Measurements from ENCODE around the gene HIVEP3. TPM values are rescaled to one million over a fixed set of nuclear protein-coding genes. Genes with fewer than 3 reads are reported as not detected.
A peak's percentile ranks its signal among the peaks of the same experiment; 100 is the strongest.

HIVEP3 gene
- total and polyA plus RNA-seq, 8 donors, result 1.8 to 65.3 (median 3.8) TPM

GRCh38 chr1:41574842-41575241 is 343.9 kb downstream of the HIVEP3 start:
- peaks cover 0 to 8% (median 4%) of the 10 kb centered on the region in 4 donors for H3K4me1 ChIP-seq
- no peaks in the 10 kb centered on the region for H3K36me3 ChIP-seq
- no peak overlapping the region for H3K27ac ChIP-seq
- H3K4me3 ChIP-seq, result no peak overlapping the region
- 65 to 74% (median 68%) methylated on average over 5 of the region's 5 CpGs for WGBS, 5 donors
- H3K27me3 ChIP-seq, result no peaks in the 10 kb centered on the region
- TF ChIP-seq CTCF (IDR thresholded peaks at IDR 0.05), result no peak
- no peak for TF ChIP-seq EP300 (IDR thresholded peaks at IDR 0.05)
- TF ChIP-seq POLR2AphosphoS5 (IDR thresholded peaks at IDR 0.05), result no peak
- TF ChIP-seq POLR2A (IDR thresholded peaks at IDR 0.05), result no peak
- no peaks in the 10 kb centered on the region for H3K9me3 ChIP-seq
- peak in 1 of 2 donors; percentile 2 for DNase-seq
- intact Hi-C loops (cut with DNase I; ENCODE audit: low total_unique reads), result loop anchor here (5.0 kb wide), 1 partner anchor 222 kb away; no protein-coding TSS in a partner anchor

GRCh38 chr1:41573785-41574713 is 344.7 kb downstream of the HIVEP3 start:
- no peak overlapping the region for H3K27ac ChIP-seq
- peak; percentile 85 to 94 for DNase-seq
- H3K4me3 ChIP-seq, result no peak overlapping the region
- H3K4me1 ChIP-seq, result peaks cover 0 to 8% (median 4%) of the 10 kb centered on the region in 4 donors
- WGBS, 5 donors, result 28 to 33% (median 31%) methylated on average over 17 to 18 of the region's 18 CpGs
- H3K9me3 ChIP-seq, result no peaks in the 10 kb centered on the region
- no peaks in the 10 kb centered on the region for H3K27me3 ChIP-seq
- intact Hi-C loops (cut with DNase I; ENCODE audit: low total_unique reads), result loop anchor here (5.0 kb wide), 1 partner anchor 223 kb away; no protein-coding TSS in a partner anchor
- TF ChIP-seq EP300 (IDR thresholded peaks at IDR 0.05), result no peak
- peak in 5 of 7 experiments; percentile 63 to 80 (median 74) for TF ChIP-seq CTCF (IDR thresholded peaks at IDR 0.05)
- no peak for TF ChIP-seq POLR2A (IDR thresholded peaks at IDR 0.05)
- no peak for TF ChIP-seq POLR2AphosphoS5 (IDR thresholded peaks at IDR 0.05)
- H3K36me3 ChIP-seq, result no peaks in the 10 kb centered on the region

- no peak overlapping the region for H3K4me3 ChIP-seq
- no peaks in the 10 kb centered on the region for H3K9me3 ChIP-seq
- 87 to 94% (median 89%) methylated on average over 3 of the region's 3 CpGs for WGBS, 5 donors
- no peak overlapping the region for H3K27ac ChIP-seq
- no peak for TF ChIP-seq EP300 (IDR thresholded peaks at IDR 0.05)
- no peak for TF ChIP-seq POLR2AphosphoS5 (IDR thresholded peaks at IDR 0.05)
- TF ChIP-seq POLR2A (IDR thresholded peaks at IDR 0.05), result no peak
- no peak for TF ChIP-seq CTCF (IDR thresholded peaks at IDR 0.05)
- no peaks in the 10 kb centered on the region for H3K36me3 ChIP-seq
- no peaks in the 10 kb centered on the region for H3K27me3 ChIP-seq
- intact Hi-C loops (cut with DNase I; ENCODE audit: low total_unique reads), result loop anchor here (5.0 kb wide), 1 partner anchor 224 kb away; no protein-coding TSS in a partner anchor
- peaks cover 0 to 8% (median 4%) of the 10 kb centered on the region in 4 donors for H3K4me1 ChIP-seq
- peak in 1 of 2 donors; percentile 8 for DNase-seq
These were observed 345.5 kb downstream of the HIVEP3 start for GRCh38 chr1:41573194-41573593.

GRCh38 chr1:41572224-41572623 is 346.5 kb downstream of the HIVEP3 start:
- Histone ChIP-seq H3K4me1 (peaks cover 0 to 8% (median 4%) of the 10 kb centered on the region in 4 donors), H3K27me3 (no peaks in the 10 kb centered on the region), H3K27ac (no peak overlapping the region), H3K9me3 (no peaks in the 10 kb centered on the region), H3K36me3 (no peaks in the 10 kb centered on the region), H3K4me3 (no peak overlapping the region)
- peak in 1 of 2 donors; percentile 16 for DNase-seq
- WGBS, 5 donors, result 72 to 100% (median 79%) methylated on average over 4 to 5 of the region's 5 CpGs
- TF ChIP-seq EP300 (IDR thresholded peaks at IDR 0.05) (no peak), POLR2AphosphoS5 (IDR thresholded peaks at IDR 0.05) (no peak), CTCF (IDR thresholded peaks at IDR 0.05) (no peak), POLR2A (IDR thresholded peaks at IDR 0.05) (no peak)
- intact Hi-C loops (cut with DNase I; ENCODE audit: low total_unique reads), result loop anchor here (5.0 kb wide), 1 partner anchor 225 kb away; no protein-coding TSS in a partner anchor
